GM19467 (cell line): ENCODE results near the gene TTC39A.
A peak's percentile ranks its signal among the peaks of the same experiment; 100 is the strongest.

ENCODE experiments used
- ATAC-seq: cut with Tn5 transposase; IDR thresholded peaks from one replicate; pipeline ENCODE4 v1.9.1; 2021; ENCODE audit warnings: mild to moderate bottlenecking, moderate library complexity; ENCODE audit not compliant: unreplicated experiment

The TTC39A gene

GRCh38 chr1:51299185-51299885 is 31.0 kb downstream of the TTC39A start:
- ATAC-seq = no peak

GRCh38 chr1:51298322-51298705 is 32.0 kb downstream of the TTC39A start:
- no peak for ATAC-seq

GRCh38 chr1:51297401-51298321 is 32.7 kb downstream of the TTC39A start:
- ATAC-seq = no peak

GRCh38 chr1:51296383-51297357 is 33.7 kb downstream of the TTC39A start:
- ATAC-seq = peak; percentile 58

- ATAC-seq = no peak
Observed at GRCh38 chr1:51295926-51296325, 34.4 kb downstream of the TTC39A start.

GRCh38 chr1:51294566-51295184 is 35.7 kb downstream of the TTC39A start:
- no peak for ATAC-seq

- ATAC-seq = no peak
Observed at GRCh38 chr1:51293898-51294515, 36.4 kb downstream of the TTC39A start.

- no peak for ATAC-seq
Observed at GRCh38 chr1:51290489-51290847, 39.9 kb downstream of the TTC39A start.

- no peak for ATAC-seq
Observed at GRCh38 chr1:51289676-51290488, 40.5 kb downstream of the TTC39A start.

GRCh38 chr1:51288578-51288977 is 41.8 kb downstream of the TTC39A start:
- ATAC-seq = no peak

- ATAC-seq = no peak
Observed at GRCh38 chr1:51287966-51288365, 42.4 kb downstream of the TTC39A start.

GRCh38 chr1:51285055-51285454 is 45.3 kb downstream of the TTC39A start:
- peak; percentile 89 for ATAC-seq

GRCh38 chr1:51284487-51284954 is 45.8 kb downstream of the TTC39A start:
- ATAC-seq = peak; percentile 43

GRCh38 chr1:51283979-51284378 is 46.4 kb downstream of the TTC39A start:
- ATAC-seq = no peak

- no peak for ATAC-seq
Observed at GRCh38 chr1:51282605-51283004, 47.8 kb downstream of the TTC39A start.

GRCh38 chr1:51281807-51282206 is 48.6 kb downstream of the TTC39A start:
- no peak for ATAC-seq

GRCh38 chr1:51280321-51280978 is 49.9 kb downstream of the TTC39A start:
- ATAC-seq = no peak

GRCh38 chr1:51276286-51276685 is 54.1 kb downstream of the TTC39A start:
- ATAC-seq = no peak

- no peak for ATAC-seq
Observed at GRCh38 chr1:51274676-51275075, 55.7 kb downstream of the TTC39A start.
